ENCODE data around the gene CD93.

GRCh38 chr20:23127506-23128279 is 41.6 kb upstream of the CD93 start:
- no peak for TF ChIP-seq RAD21 (conservative IDR thresholded peaks at IDR 0.05 in 1 of 2, IDR thresholded peaks at IDR 0.05 in 1 of 2)
- TF ChIP-seq, protein P1, sequence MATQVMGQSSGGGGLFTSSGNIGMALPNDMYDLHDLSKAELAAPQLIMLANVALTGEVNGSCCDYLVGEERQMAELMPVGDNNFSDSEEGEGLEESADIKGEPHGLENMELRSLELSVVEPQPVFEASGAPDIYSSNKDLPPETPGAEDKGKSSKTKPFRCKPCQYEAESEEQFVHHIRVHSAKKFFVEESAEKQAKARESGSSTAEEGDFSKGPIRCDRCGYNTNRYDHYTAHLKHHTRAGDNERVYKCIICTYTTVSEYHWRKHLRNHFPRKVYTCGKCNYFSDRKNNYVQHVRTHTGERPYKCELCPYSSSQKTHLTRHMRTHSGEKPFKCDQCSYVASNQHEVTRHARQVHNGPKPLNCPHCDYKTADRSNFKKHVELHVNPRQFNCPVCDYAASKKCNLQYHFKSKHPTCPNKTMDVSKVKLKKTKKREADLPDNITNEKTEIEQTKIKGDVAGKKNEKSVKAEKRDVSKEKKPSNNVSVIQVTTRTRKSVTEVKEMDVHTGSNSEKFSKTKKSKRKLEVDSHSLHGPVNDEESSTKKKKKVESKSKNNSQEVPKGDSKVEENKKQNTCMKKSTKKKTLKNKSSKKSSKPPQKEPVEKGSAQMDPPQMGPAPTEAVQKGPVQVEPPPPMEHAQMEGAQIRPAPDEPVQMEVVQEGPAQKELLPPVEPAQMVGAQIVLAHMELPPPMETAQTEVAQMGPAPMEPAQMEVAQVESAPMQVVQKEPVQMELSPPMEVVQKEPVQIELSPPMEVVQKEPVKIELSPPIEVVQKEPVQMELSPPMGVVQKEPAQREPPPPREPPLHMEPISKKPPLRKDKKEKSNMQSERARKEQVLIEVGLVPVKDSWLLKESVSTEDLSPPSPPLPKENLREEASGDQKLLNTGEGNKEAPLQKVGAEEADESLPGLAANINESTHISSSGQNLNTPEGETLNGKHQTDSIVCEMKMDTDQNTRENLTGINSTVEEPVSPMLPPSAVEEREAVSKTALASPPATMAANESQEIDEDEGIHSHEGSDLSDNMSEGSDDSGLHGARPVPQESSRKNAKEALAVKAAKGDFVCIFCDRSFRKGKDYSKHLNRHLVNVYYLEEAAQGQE (IDR thresholded peaks at IDR 0.05): no peak
